Calu3 (cell line): ENCODE results near the gene NRDC. TPM values are rescaled to one million over a fixed set of nuclear protein-coding genes. Genes with fewer than 3 reads are reported as not detected.

Source experiments
- BruUV-seq: library from RNA; stranded (reverse); fragments of 400-500 nt; replicated peaks from 2 replicates; lab custom pipeline; 2021; lab: Mats Ljungman, UMichigan
- CTCF ChIA-PET: fragments of 300-600 bp; sonication (Branson Sonifier 250); formaldehyde crosslinking; loops from one replicate; lab custom pipeline; 2022; ENCODE audit warnings: antibody characterized with exemption; lab: Charles Lee
- DNase-seq: peaks from one replicate; pipeline ENCODE4 v3.0.0; 2022
- H3K27ac Mint-ChIP-seq: one replicate; pipeline ENCODE4 v1.8.0; 2022; ENCODE audit warnings: mixed read lengths; ENCODE audit not compliant: unreplicated experiment
- H3K27me3 Mint-ChIP-seq: one replicate; pipeline ENCODE4 v1.8.0; 2022; ENCODE audit warnings: mixed read lengths; ENCODE audit not compliant: unreplicated experiment
- H3K36me3 Mint-ChIP-seq: one replicate; pipeline ENCODE4 v1.8.0; 2022; ENCODE audit warnings: mild to moderate bottlenecking, moderate library complexity, mixed read lengths; ENCODE audit not compliant: insufficient read depth, unreplicated experiment
- H3K4me1 Mint-ChIP-seq: one replicate; pipeline ENCODE4 v1.8.0; 2022; ENCODE audit warnings: mild to moderate bottlenecking, low read depth, mixed read lengths; ENCODE audit not compliant: unreplicated experiment
- H3K4me3 Mint-ChIP-seq: one replicate; pipeline ENCODE4 v1.8.0; 2022; ENCODE audit warnings: mild to moderate bottlenecking, low read depth, moderate library complexity, mixed read lengths; ENCODE audit not compliant: unreplicated experiment
- H3K9me3 Mint-ChIP-seq: one replicate; pipeline ENCODE4 v1.8.0; 2022; ENCODE audit warnings: low read depth, mixed read lengths; ENCODE audit not compliant: unreplicated experiment
- intact Hi-C: fragments of 100-400 bp; cut with micrococcal nuclease; formaldehyde crosslinking; loops from one replicate; pipeline ENCODE4 v1.10.0; 2022; ENCODE audit not compliant: unreplicated experiment
- total RNA-seq: library from RNA; stranded (reverse); gene quantifications from 2 replicates; pipeline ENCODE4 v1.2.3, GENCODE V29; 2022
- TF ChIP-seq, protein P1 (sequence below): fragments of 200-600 bp; IDR thresholded peaks from one replicate; pipeline ENCODE4 v1.8.0; 2022; ENCODE audit warnings: antibody characterized with exemption; ENCODE audit not compliant: unreplicated experiment

NRDC gene
- total RNA-seq, 1 experiment from 2014 or later, result 176 TPM

DNA sequence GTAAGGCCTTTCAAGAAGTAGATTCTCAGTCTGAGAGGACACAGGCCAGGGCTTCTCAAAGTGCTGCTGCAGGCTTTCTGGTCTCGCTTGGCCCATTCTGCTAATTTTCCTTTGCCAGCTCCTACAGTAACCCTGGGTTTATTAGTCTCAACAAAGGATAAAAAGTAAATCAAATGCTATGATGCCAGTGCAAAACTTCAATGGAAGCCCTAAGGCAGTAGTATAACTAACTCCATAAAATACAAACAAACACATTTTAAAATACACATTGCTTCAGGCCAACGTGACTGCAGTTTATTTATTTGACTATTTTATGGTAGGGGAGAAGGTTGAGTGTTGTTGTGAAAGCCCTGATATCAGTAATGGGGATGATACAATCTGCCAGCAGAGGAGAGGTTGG, 89.6 kb downstream of the NRDC start:
- TF ChIP-seq, protein P1, sequence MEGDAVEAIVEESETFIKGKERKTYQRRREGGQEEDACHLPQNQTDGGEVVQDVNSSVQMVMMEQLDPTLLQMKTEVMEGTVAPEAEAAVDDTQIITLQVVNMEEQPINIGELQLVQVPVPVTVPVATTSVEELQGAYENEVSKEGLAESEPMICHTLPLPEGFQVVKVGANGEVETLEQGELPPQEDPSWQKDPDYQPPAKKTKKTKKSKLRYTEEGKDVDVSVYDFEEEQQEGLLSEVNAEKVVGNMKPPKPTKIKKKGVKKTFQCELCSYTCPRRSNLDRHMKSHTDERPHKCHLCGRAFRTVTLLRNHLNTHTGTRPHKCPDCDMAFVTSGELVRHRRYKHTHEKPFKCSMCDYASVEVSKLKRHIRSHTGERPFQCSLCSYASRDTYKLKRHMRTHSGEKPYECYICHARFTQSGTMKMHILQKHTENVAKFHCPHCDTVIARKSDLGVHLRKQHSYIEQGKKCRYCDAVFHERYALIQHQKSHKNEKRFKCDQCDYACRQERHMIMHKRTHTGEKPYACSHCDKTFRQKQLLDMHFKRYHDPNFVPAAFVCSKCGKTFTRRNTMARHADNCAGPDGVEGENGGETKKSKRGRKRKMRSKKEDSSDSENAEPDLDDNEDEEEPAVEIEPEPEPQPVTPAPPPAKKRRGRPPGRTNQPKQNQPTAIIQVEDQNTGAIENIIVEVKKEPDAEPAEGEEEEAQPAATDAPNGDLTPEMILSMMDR, result no peak
- no peak overlapping the region for H3K27ac Mint-ChIP-seq
- DNase-seq, result no peak
- peaks cover 88% of the 10 kb centered on the region for H3K36me3 Mint-ChIP-seq
- no peaks in the 10 kb centered on the region for H3K9me3 Mint-ChIP-seq
- no peak overlapping the region for H3K4me3 Mint-ChIP-seq
- CTCF ChIA-PET, result no interaction called here
- H3K4me1 Mint-ChIP-seq, result no peaks in the 10 kb centered on the region
- no peaks in the 10 kb centered on the region for H3K27me3 Mint-ChIP-seq
- BruUV-seq, result no TSS peak
- intact Hi-C loops, result no loop called here

DNA sequence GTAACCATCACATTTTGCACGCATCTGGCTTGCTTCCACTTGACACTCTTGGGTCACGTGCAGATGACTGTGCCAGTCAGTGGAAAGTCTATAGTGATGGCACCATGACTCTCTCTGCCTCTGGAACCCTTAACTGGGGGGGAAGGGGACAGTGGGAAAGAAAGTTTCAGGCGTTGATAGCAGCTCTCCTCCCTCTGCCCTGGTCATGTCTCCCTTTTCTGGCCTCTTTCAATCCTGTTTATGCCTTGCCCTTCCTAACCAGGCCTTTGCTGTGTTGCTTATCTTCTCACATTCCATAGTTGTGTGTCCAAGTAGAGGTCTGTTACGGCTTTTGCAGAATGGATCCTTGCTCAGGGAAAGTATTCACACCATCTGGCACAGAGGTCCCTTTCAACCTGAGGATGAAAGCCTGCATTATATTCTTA, 93.5 kb downstream of the NRDC start:
- intact Hi-C loops, result no loop called here
- CTCF ChIA-PET, result no interaction called here
- Mint-ChIP-seq H3K9me3 (no peaks in the 10 kb centered on the region), H3K27me3 (no peaks in the 10 kb centered on the region), H3K4me1 (no peaks in the 10 kb centered on the region), H3K27ac (peak overlapping the region; percentile 76), H3K4me3 (no peak overlapping the region), H3K36me3 (peaks cover 60% of the 10 kb centered on the region)
- BruUV-seq, result no TSS peak
- TF ChIP-seq, protein P1, result no peak
- DNase-seq, result no peak

DNA sequence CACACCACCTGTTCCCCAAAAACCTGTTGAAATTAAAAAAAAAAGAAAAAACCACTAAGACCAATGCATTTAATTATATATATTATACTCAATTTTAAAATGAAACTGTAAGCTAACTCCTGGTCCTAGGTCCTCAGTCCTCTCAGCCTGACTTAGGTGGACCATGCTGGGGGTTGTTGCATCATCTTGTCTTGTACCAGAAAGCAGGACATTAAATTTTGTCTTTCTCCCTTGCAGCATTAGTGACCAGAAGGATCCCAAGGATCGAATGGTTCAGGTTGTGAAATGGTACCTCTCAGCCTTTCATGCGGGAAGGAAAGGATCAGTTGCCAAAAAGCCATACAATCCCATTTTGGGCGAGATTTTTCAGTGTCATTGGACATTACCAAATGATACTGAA, 97.6 kb downstream of the NRDC start:
- Mint-ChIP-seq H3K36me3 (peaks cover 40% of the 10 kb centered on the region), H3K27ac (no peak overlapping the region), H3K4me1 (no peaks in the 10 kb centered on the region), H3K9me3 (no peaks in the 10 kb centered on the region), H3K27me3 (no peaks in the 10 kb centered on the region), H3K4me3 (no peak overlapping the region)
- no TSS peak for BruUV-seq
- no peak for DNase-seq
- CTCF ChIA-PET, result no interaction called here
- intact Hi-C loops, result no loop called here
- TF ChIP-seq, protein P1, result no peak

DNA sequence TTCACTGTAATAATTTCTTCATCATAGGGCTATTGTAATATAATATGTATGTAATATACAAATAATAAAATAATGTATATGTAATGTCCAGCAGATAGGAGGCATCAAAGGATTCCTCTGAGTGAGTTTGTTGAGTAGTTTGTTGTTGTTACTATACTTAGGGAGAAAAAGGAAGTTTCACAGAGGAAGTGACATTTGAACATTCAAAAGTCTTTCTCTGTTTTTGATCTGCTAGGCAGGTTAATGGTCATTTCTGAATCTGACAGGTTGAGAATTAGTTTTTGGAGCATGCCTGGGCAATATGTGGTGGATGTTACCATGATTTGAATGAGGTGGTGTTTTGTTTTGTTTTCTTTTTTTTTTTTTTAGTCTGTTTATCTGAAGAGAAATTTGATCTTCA, 102.1 kb downstream of the NRDC start:
- TF ChIP-seq, protein P1, result no peak
- intact Hi-C loops, result no loop called here
- H3K4me1 Mint-ChIP-seq, result no peaks in the 10 kb centered on the region
- CTCF ChIA-PET, result no interaction called here
- H3K27me3 Mint-ChIP-seq, result no peaks in the 10 kb centered on the region
- H3K9me3 Mint-ChIP-seq, result no peaks in the 10 kb centered on the region
- BruUV-seq, result no TSS peak
- no peak overlapping the region for H3K27ac Mint-ChIP-seq
- H3K4me3 Mint-ChIP-seq, result no peak overlapping the region
- no peak for DNase-seq
- H3K36me3 Mint-ChIP-seq, result peaks cover 27% of the 10 kb centered on the region
